MCF 10A (cell line): ENCODE data around the gene ADM2. TPM values are rescaled to one million over a fixed set of nuclear protein-coding genes. Genes with fewer than 3 reads are reported as not detected.
A peak's percentile ranks its signal among the peaks of the same experiment; 100 is the strongest.

ENCODE experiments used
- BruUV-seq: library from RNA; stranded (reverse); fragments of 400-500 nt; replicated peaks from 2 replicates; lab custom pipeline; 2021; lab: Mats Ljungman, UMichigan
- CTCF ChIA-PET: fragments of 300-600 bp; sonication (Branson Sonifier 250); formaldehyde crosslinking; extraction: SDS; loops from one replicate; lab custom pipeline; 2021; ENCODE audit warnings: antibody characterized with exemption, inconsistent platforms; lab: Yijun Ruan, JAX
- POLR2A ChIA-PET: fragments of 300-600, 350-650 bp; sonication (Branson Sonifier 250); formaldehyde crosslinking; extraction: SDS; loops from one replicate; lab custom pipeline; 2020; ENCODE audit warnings: antibody characterized with exemption, inconsistent platforms; lab: Yijun Ruan, JAX
- DNase-seq: peaks from one replicate; pipeline ENCODE4 v3.0.0-alpha.2; 2018; ENCODE audit not compliant: unreplicated experiment
- H3K27ac Mint-ChIP-seq: one replicate; pipeline ENCODE4 v1.8.0; 2022; ENCODE audit warnings: mild to moderate bottlenecking, low read depth, mixed read lengths; ENCODE audit not compliant: unreplicated experiment
- H3K27me3 Mint-ChIP-seq: one replicate; pipeline ENCODE4 v1.8.0; 2022; ENCODE audit warnings: mixed read lengths; ENCODE audit not compliant: insufficient read depth, unreplicated experiment
- H3K36me3 Mint-ChIP-seq: one replicate; pipeline ENCODE4 v1.8.0; 2022; ENCODE audit warnings: mild to moderate bottlenecking, moderate library complexity, mixed read lengths; ENCODE audit not compliant: insufficient read depth, unreplicated experiment
- H3K4me1 Mint-ChIP-seq: one replicate; pipeline ENCODE4 v1.8.0; 2022; ENCODE audit warnings: mixed read lengths; ENCODE audit not compliant: insufficient read depth, unreplicated experiment
- H3K4me3 Mint-ChIP-seq: one replicate; pipeline ENCODE4 v1.8.0; 2022; ENCODE audit warnings: mild to moderate bottlenecking, moderate library complexity, mixed read lengths; ENCODE audit not compliant: unreplicated experiment
- H3K9me3 Mint-ChIP-seq: one replicate; pipeline ENCODE4 v1.8.0; 2022; ENCODE audit warnings: mixed read lengths; ENCODE audit not compliant: unreplicated experiment
- intact Hi-C: fragments of 100-400 bp; cut with micrococcal nuclease; formaldehyde crosslinking; loops from 2 replicates; pipeline ENCODE4 v1.14.1; 2022
- total RNA-seq: library from RNA; stranded (reverse); gene quantifications from 2 replicates; pipeline ENCODE4 v1.2.3, GENCODE V29; 2022
- TF ChIP-seq, protein P1 (sequence below): fragments of 200-600 bp; IDR thresholded peaks from one replicate; pipeline ENCODE4 v1.8.0; 2022; ENCODE audit warnings: antibody characterized with exemption, mild to moderate bottlenecking; ENCODE audit not compliant: unreplicated experiment

The ADM2 gene
- total RNA-seq, 1 experiment from 2014 or later = 39.7 TPM

DNA sequence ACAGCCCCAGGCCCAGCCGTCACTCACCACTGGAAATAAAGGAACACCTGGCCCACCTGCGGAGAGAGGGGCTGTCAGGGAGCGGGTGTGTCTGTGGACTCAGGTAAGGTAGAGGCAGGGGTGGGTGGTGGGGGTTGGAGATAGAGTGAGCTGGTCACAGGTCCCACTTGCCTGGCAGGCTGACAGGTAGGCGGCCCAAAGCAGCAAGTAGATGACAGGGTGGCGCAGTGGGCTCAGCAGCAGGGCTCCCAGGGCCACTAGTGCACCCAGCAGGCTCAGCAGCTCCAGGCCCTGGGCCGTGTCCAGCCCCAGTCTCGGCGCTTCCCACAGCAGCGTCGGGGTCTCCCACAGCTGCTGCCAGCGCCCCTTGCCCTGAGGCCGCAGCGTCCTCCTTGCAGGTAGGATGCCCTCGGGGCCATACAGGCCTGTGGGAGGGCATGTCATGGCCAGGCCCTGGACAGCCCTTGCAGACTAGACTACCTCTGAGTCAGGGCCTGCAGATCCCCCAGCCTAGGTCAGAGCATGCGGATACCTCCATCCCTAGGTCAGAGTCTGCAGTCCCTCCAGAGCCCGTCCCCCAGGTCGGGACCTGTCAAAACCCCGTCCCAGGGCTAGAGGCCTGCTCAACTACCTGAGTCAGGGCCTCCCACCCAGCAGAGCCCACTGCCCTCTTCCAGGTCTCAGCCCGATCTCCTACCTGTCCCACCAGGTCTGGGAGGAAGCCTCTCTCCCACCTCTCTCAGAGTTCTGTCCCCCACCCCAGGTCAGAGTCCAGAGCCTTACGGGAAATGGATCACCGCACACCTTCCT lies 25.5 kb downstream of the ADM2 start:
- TSS peak; percentile 25 for BruUV-seq
- TF ChIP-seq, protein P1, sequence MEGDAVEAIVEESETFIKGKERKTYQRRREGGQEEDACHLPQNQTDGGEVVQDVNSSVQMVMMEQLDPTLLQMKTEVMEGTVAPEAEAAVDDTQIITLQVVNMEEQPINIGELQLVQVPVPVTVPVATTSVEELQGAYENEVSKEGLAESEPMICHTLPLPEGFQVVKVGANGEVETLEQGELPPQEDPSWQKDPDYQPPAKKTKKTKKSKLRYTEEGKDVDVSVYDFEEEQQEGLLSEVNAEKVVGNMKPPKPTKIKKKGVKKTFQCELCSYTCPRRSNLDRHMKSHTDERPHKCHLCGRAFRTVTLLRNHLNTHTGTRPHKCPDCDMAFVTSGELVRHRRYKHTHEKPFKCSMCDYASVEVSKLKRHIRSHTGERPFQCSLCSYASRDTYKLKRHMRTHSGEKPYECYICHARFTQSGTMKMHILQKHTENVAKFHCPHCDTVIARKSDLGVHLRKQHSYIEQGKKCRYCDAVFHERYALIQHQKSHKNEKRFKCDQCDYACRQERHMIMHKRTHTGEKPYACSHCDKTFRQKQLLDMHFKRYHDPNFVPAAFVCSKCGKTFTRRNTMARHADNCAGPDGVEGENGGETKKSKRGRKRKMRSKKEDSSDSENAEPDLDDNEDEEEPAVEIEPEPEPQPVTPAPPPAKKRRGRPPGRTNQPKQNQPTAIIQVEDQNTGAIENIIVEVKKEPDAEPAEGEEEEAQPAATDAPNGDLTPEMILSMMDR = no peak
- peaks cover 7% of the 10 kb centered on the region for H3K36me3 Mint-ChIP-seq
- peak; percentile 18 for DNase-seq
- no peaks in the 10 kb centered on the region for H3K9me3 Mint-ChIP-seq
- intact Hi-C loops = loop anchor here (5.0 kb wide), 1 partner anchor 115 kb away; no protein-coding TSS in a partner anchor
- H3K4me3 Mint-ChIP-seq = peak overlapping the region; percentile 92
- ChIA-PET CTCF (interaction anchor here (0.7 to 1.4 kb wide), 3 partner anchors 9 to 114 kb away, joined by 3 to 8 read pairs (median 4); partner anchors contain the start of gene SCO2), POLR2A (interaction anchor here (0.6 to 6.3 kb wide), 6 partner anchors 8 to 57 kb away, joined by 4 to 113 read pairs (median 16); partner anchors contain the start of genes SCO2, SYCE3 and TYMP)
- no peaks in the 10 kb centered on the region for H3K27me3 Mint-ChIP-seq
- peak overlapping the region; percentile 93 for H3K27ac Mint-ChIP-seq
- H3K4me1 Mint-ChIP-seq = peaks cover 12% of the 10 kb centered on the region

DNA sequence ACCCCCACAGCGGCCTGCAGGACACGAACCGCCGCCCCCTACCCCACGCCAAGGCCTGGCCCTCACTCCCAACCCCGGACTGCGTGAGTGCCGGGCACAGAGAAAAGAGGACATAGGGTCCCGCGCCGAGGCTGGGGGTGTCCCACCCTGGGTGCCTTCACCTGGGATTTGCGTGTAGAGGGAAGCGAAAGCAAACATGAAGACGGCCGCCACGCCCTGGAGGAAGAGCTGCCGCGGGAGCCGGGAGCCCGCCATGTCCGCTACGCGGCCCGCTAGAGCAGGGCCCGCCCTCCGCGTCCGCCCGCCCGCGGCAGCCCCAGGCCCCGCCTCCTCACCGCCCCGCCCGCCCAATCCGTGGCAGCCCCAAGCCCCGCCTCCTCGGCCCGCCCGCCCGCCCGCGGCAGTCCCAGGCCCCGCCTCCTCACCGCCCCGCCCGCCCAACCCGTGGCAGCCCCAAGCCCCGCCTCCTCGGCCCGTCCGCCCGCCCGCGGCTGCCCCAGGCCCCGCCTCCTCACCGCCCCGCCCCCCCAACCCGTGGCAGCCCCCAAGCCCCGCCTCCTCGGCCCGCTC lies 26.2 kb downstream of the ADM2 start, which contains the start of gene LMF2:
Gene LMF2, minus strand, starts transcription at position 282 of the 570 bp plus-strand sequence. Its CDS starts 27 bp downstream, at position 255.
- peaks cover 12% of the 10 kb centered on the region for H3K4me1 Mint-ChIP-seq
- peaks cover 13% of the 10 kb centered on the region for H3K36me3 Mint-ChIP-seq
- no peaks in the 10 kb centered on the region for H3K27me3 Mint-ChIP-seq
- ChIA-PET POLR2A (interaction anchor here (0.6 to 6.3 kb wide), 17 partner anchors 9 to 265 kb away, joined by 3 to 113 read pairs (median 4); partner anchors contain the start of genes ARSA, CHKB, SCO2 and SYCE3), CTCF (interaction anchor here (0.6 to 1.4 kb wide), 3 partner anchors 32 to 114 kb away, joined by 3 to 5 read pairs (median 3); no protein-coding TSS in a partner anchor)
- TF ChIP-seq, protein P1 = no peak
- DNase-seq = no peak
- no peaks in the 10 kb centered on the region for H3K9me3 Mint-ChIP-seq
- peak within 1 kb of the TSS; percentile 92 for H3K4me3 Mint-ChIP-seq
- BruUV-seq = no TSS peak
- peak within 1 kb of the TSS; percentile 93 for H3K27ac Mint-ChIP-seq
- intact Hi-C loops = loop anchor here (5.0 kb wide), 1 partner anchor 115 kb away; no protein-coding TSS in a partner anchor

DNA sequence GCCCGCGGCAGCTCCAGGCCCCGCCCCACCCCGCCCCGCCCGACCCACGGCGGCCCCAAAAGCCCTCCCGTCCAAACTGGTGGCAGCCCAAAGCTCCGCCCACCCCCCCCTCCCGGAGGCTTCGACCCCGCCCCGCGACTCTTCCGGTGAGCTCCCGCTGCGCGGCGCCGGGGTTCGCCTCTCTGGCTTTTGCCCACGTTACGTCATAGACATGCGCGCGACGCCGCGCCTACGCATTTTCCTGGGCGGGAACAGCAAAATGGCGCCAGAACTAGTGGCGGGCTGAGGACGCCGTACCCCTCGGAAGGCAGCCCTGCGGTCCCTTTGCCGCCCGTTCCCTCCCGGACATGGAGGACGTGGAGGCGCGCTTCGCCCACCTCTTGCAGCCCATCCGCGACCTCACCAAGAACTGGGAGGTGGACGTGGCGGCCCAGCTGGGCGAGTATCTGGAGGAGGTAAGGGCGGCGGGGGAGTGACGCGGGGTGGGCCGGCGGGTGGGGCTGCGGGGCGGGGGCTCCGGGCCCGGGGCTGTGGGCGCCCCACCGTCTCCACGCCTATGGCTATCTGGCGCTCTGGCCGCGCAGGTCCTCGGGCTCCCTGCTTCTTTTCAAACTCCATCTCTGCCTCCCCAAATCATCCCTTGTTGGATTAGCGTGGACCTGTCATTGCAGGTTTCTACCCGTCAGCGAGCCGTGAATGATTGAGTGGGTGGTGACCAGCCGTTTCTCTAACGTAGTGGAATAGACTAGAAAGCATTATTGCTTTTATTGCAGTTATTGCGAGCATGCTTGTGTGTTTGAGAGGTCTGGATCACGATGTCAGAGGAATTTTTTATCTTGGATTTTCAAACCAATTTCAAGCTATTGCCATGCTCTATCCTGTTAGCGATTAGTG lies 26.9 kb downstream of the ADM2 start, which contains the start of gene NCAPH2:
Gene NCAPH2, plus strand, starts transcription at position 234 of the 894 bp plus-strand sequence. Its CDS starts 114 bp downstream, at position 348.
- CTCF ChIA-PET = interaction anchor here (0.5 to 1.4 kb wide), 7 partner anchors 15 to 113 kb away, joined by 3 to 7 read pairs (median 3); partner anchors contain the start of gene SCO2
- Mint-ChIP-seq H3K27me3 (no peaks in the 10 kb centered on the region), H3K4me3 (peak within 1 kb of the TSS; percentile 92), H3K27ac (peak within 1 kb of the TSS; percentile 93), H3K36me3 (peaks cover 19% of the 10 kb centered on the region), H3K4me1 (peaks cover 12% of the 10 kb centered on the region), H3K9me3 (no peaks in the 10 kb centered on the region)
- peak; percentile 96 for DNase-seq
- no TSS peak for BruUV-seq
- POLR2A ChIA-PET = interaction anchor here (0.6 to 6.3 kb wide), 22 partner anchors 9 to 266 kb away, joined by 3 to 113 read pairs (median 4); partner anchors contain the start of genes ARSA, CHKB, SCO2 and SYCE3
- TF ChIP-seq, protein P1 = no peak
- intact Hi-C loops = loop anchor here (5.0 kb wide), 1 partner anchor 114 kb away; no protein-coding TSS in a partner anchor
